Measurements from ENCODE around the gene NRARP.

NRARP gene

DNA sequence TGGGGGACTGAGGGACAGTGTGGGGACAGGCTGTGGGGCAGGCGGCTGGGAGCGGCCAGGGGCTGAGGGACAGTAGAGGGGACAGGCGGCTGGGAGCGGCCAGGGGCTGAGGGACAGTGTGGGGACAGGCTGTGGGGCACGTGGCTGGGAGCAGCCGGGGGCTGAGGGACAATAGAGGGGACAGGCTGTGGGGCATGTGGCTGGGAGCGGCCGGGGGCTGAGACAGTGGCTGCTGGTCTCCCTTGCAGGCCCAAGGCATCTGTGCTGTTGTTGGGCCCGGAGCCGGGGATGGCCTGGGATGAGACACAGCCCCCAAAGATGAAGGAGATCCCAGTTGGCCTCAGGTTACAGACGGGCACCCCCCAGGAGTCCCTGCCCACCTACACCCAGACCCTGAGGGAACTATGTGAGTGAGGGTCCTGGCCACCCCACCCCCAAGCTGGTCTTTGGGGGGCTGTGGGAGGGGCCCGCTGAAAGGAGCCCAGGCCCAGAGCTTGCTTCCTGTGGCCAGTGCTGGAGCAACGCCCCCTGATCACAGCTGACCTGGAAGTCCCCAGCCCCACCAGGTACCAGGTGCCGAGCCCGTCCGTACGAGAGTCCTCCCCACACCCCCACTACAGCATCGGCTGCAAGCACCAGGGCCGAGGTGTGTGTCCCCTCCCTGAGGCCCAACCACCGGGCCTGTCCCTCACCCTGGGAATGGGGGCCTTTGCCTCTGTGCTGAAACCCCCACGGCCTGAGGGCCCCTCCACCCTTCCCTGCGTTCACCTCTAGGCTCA, 50.4 kb downstream of the NRARP start:
- H3K4me3 ChIP-seq (ENCODE audit: low read depth, low read length): no peak overlapping the region
- TF ChIP-seq, protein P1, sequence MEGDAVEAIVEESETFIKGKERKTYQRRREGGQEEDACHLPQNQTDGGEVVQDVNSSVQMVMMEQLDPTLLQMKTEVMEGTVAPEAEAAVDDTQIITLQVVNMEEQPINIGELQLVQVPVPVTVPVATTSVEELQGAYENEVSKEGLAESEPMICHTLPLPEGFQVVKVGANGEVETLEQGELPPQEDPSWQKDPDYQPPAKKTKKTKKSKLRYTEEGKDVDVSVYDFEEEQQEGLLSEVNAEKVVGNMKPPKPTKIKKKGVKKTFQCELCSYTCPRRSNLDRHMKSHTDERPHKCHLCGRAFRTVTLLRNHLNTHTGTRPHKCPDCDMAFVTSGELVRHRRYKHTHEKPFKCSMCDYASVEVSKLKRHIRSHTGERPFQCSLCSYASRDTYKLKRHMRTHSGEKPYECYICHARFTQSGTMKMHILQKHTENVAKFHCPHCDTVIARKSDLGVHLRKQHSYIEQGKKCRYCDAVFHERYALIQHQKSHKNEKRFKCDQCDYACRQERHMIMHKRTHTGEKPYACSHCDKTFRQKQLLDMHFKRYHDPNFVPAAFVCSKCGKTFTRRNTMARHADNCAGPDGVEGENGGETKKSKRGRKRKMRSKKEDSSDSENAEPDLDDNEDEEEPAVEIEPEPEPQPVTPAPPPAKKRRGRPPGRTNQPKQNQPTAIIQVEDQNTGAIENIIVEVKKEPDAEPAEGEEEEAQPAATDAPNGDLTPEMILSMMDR (IDR thresholded peaks at IDR 0.05; ENCODE audit: low read depth, low read length): no peak

DNA sequence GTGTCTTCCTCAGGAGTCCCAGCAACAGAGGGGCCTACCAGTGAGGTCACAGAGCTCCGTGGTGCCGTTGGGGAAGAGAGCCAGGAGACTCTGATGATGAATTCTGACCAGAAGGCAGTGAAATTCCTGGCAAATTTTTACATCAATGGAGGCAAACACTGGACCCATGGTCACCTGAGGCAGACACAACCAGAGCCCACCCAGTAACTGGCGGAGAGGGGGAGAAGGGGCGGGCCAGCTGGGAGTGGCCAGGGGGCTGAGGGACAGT, 50.9 kb downstream of the NRARP start, which contains the start of gene STPG3:
Gene STPG3 (plus strand): TSS at position 93 of the 268 bp plus-strand sequence. CDS start 1 bp downstream, at position 94.
- no peak within 1 kb of the TSS for H3K4me3 ChIP-seq (ENCODE audit: low read depth, low read length)
- TF ChIP-seq, protein P1 (IDR thresholded peaks at IDR 0.05; ENCODE audit: low read depth, low read length): no peak

DNA sequence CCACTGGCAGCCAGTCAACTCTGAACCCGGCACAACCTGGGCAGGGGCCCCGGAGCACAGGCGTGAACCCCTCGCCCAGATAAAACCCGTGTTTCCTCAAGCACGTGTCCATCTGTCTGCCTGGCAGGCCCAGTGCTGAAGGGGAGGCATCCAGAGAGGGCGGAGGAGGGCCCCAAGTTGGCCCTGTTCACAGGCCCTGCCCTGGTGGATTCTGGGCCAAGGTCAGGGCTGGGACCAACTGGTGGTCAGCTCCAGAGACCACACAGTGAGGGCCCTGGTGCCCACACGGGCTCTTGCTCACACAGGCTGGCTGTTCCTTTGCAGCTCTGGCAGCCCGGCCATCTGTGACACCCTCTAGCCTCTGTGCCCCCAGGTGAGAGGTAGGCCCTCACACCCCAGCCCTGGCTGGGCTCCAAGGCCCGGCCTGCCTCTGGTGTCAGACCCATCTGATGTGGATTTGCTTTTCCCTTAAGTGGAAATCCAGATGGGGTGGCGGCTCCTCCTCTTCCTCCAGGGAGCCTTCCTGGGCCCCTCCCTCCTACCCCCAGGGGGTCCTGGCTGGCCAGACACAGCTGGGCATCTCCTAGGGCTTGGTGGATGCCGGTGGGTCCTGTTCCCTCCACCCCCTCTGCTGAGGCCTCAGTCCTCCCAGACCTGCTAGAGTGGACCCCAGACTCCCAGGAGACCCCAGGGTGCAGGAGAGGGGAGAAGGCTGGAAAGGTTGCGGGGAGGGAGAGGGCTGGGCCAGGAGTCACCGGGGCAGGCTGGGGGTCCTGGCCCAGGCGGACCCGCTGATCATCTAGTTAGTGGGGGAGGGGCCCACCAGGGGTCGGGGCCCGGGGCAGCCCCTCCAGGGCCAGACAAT, 51.5 kb downstream of the NRARP start:
- TF ChIP-seq, protein P1 (IDR thresholded peaks at IDR 0.05; ENCODE audit: low read depth, low read length): no peak
- H3K4me3 ChIP-seq (ENCODE audit: low read depth, low read length): no peak overlapping the region
